ENCODE results near the gene LRRC59. TPM values are rescaled to one million over a fixed set of nuclear protein-coding genes. Genes with fewer than 3 reads are reported as not detected.

The LRRC59 gene
- total and polyA plus RNA-seq, 2 donors = 48.3 to 62.5 TPM

GRCh38 chr17:50370052-50370451, 27.3 kb downstream of the LRRC59 start:
- DNase-seq (ENCODE audit: extremely low spot score) = no peak
- Histone ChIP-seq H3K36me3 (ENCODE audit: insufficient read depth) (peaks cover 2% of the 10 kb centered on the region), H3K4me1 (ENCODE audit: insufficient read depth) (peaks cover 3% of the 10 kb centered on the region), H3K27ac (ENCODE audit: low read depth) (no peak overlapping the region), H3K4me3 (ENCODE audit: low read depth, low read length) (no peak overlapping the region)
- 95% methylated on average over 5 of the region's 5 CpGs for WGBS

GRCh38 chr17:50367401-50367800, 29.9 kb downstream of the LRRC59 start:
- DNase-seq (ENCODE audit: extremely low spot score) = no peak
- H3K36me3 ChIP-seq (ENCODE audit: insufficient read depth) = peaks cover 2% of the 10 kb centered on the region
- H3K4me3 ChIP-seq (ENCODE audit: low read depth, low read length) = no peak overlapping the region
- WGBS = 88% methylated on average over 1 of the region's 1 CpG
- peaks cover 3% of the 10 kb centered on the region for H3K4me1 ChIP-seq (ENCODE audit: insufficient read depth)
- no peak overlapping the region for H3K27ac ChIP-seq (ENCODE audit: low read depth)

- Histone ChIP-seq H3K4me1 (ENCODE audit: insufficient read depth) (no peaks in the 10 kb centered on the region), H3K36me3 (ENCODE audit: insufficient read depth) (peaks cover 2% of the 10 kb centered on the region), H3K4me3 (ENCODE audit: low read depth, low read length) (no peak overlapping the region), H3K27ac (ENCODE audit: low read depth) (no peak overlapping the region)
- WGBS = 89% methylated on average over 14 of the region's 14 CpGs
- DNase-seq (ENCODE audit: extremely low spot score) = no peak
Measured at GRCh38 chr17:50365649-50366393, 31.5 kb downstream of the LRRC59 start.

GRCh38 chr17:50365165-50365564, 32.2 kb downstream of the LRRC59 start:
- peaks cover 2% of the 10 kb centered on the region for H3K36me3 ChIP-seq (ENCODE audit: insufficient read depth)
- no peak overlapping the region for H3K4me3 ChIP-seq (ENCODE audit: low read depth, low read length)
- H3K4me1 ChIP-seq (ENCODE audit: insufficient read depth) = no peaks in the 10 kb centered on the region
- DNase-seq (ENCODE audit: extremely low spot score) = no peak
- no peak overlapping the region for H3K27ac ChIP-seq (ENCODE audit: low read depth)
- 61% methylated on average over 2 of the region's 2 CpGs for WGBS

- WGBS = 67% methylated on average over 9 of the region's 9 CpGs
- Histone ChIP-seq H3K36me3 (ENCODE audit: insufficient read depth) (peaks cover 2% of the 10 kb centered on the region), H3K27ac (ENCODE audit: low read depth) (no peak overlapping the region), H3K4me3 (ENCODE audit: low read depth, low read length) (no peak overlapping the region), H3K4me1 (ENCODE audit: insufficient read depth) (no peaks in the 10 kb centered on the region)
- DNase-seq (ENCODE audit: extremely low spot score) = no peak
Measured at GRCh38 chr17:50364715-50365114, 32.6 kb downstream of the LRRC59 start.

GRCh38 chr17:50364061-50364458, 33.3 kb downstream of the LRRC59 start:
- H3K27ac ChIP-seq (ENCODE audit: low read depth) = no peak overlapping the region
- no peaks in the 10 kb centered on the region for H3K4me1 ChIP-seq (ENCODE audit: insufficient read depth)
- peaks cover 2% of the 10 kb centered on the region for H3K36me3 ChIP-seq (ENCODE audit: insufficient read depth)
- WGBS = 55% methylated on average over 4 of the region's 4 CpGs
- DNase-seq (ENCODE audit: extremely low spot score) = no peak
- H3K4me3 ChIP-seq (ENCODE audit: low read depth, low read length) = no peak overlapping the region

- H3K27ac ChIP-seq (ENCODE audit: low read depth) = no peak overlapping the region
- no peak overlapping the region for H3K4me3 ChIP-seq (ENCODE audit: low read depth, low read length)
- H3K36me3 ChIP-seq (ENCODE audit: insufficient read depth) = peaks cover 2% of the 10 kb centered on the region
- DNase-seq (ENCODE audit: extremely low spot score) = peak; percentile 40
- WGBS = 40% methylated on average over 8 of the region's 8 CpGs
- no peaks in the 10 kb centered on the region for H3K4me1 ChIP-seq (ENCODE audit: insufficient read depth)
Measured at GRCh38 chr17:50363217-50364060, 33.9 kb downstream of the LRRC59 start.

GRCh38 chr17:50362661-50363060, 34.7 kb downstream of the LRRC59 start:
- WGBS = 73% methylated on average over 7 of the region's 7 CpGs
- Histone ChIP-seq H3K4me3 (ENCODE audit: low read depth, low read length) (no peak overlapping the region), H3K27ac (ENCODE audit: low read depth) (no peak overlapping the region), H3K4me1 (ENCODE audit: insufficient read depth) (no peaks in the 10 kb centered on the region), H3K36me3 (ENCODE audit: insufficient read depth) (peaks cover 2% of the 10 kb centered on the region)
- no peak for DNase-seq (ENCODE audit: extremely low spot score)

- no peaks in the 10 kb centered on the region for H3K4me1 ChIP-seq (ENCODE audit: insufficient read depth)
- H3K4me3 ChIP-seq (ENCODE audit: low read depth, low read length) = no peak overlapping the region
- WGBS = 34% methylated on average over 11 of the region's 11 CpGs
- no peak overlapping the region for H3K27ac ChIP-seq (ENCODE audit: low read depth)
- H3K36me3 ChIP-seq (ENCODE audit: insufficient read depth) = no peaks in the 10 kb centered on the region
- DNase-seq (ENCODE audit: extremely low spot score) = no peak
Measured at GRCh38 chr17:50361561-50362480, 35.5 kb downstream of the LRRC59 start.

- Histone ChIP-seq H3K4me3 (ENCODE audit: low read depth, low read length) (no peak overlapping the region), H3K36me3 (ENCODE audit: insufficient read depth) (no peaks in the 10 kb centered on the region), H3K27ac (ENCODE audit: low read depth) (no peak overlapping the region), H3K4me1 (ENCODE audit: insufficient read depth) (no peaks in the 10 kb centered on the region)
- DNase-seq (ENCODE audit: extremely low spot score) = no peak
- WGBS = 86% methylated on average over 11 of the region's 11 CpGs
Measured at GRCh38 chr17:50360486-50361115, 36.7 kb downstream of the LRRC59 start.

GRCh38 chr17:50359998-50360461, 37.3 kb downstream of the LRRC59 start:
- Histone ChIP-seq H3K4me1 (ENCODE audit: insufficient read depth) (no peaks in the 10 kb centered on the region), H3K36me3 (ENCODE audit: insufficient read depth) (no peaks in the 10 kb centered on the region), H3K27ac (ENCODE audit: low read depth) (no peak overlapping the region), H3K4me3 (ENCODE audit: low read depth, low read length) (no peak overlapping the region)
- 83% methylated on average over 14 of the region's 14 CpGs for WGBS
- DNase-seq (ENCODE audit: extremely low spot score) = no peak

GRCh38 chr17:50359005-50359699, 38.2 kb downstream of the LRRC59 start:
- H3K4me3 ChIP-seq (ENCODE audit: low read depth, low read length) = no peak overlapping the region
- no peak overlapping the region for H3K27ac ChIP-seq (ENCODE audit: low read depth)
- H3K36me3 ChIP-seq (ENCODE audit: insufficient read depth) = no peaks in the 10 kb centered on the region
- no peak for DNase-seq (ENCODE audit: extremely low spot score)
- no peaks in the 10 kb centered on the region for H3K4me1 ChIP-seq (ENCODE audit: insufficient read depth)
- WGBS = 78% methylated on average over 5 of the region's 5 CpGs
